GM12878 (cell line): ENCODE results near the gene CUEDC1. TPM values are rescaled to one million over a fixed set of nuclear protein-coding genes. Genes with fewer than 3 reads are reported as not detected.
A peak's percentile ranks its signal among the peaks of the same experiment; 100 is the strongest.

Experiments
- ATAC-seq: fragments of 200-7000 bp; cut with Tn5 transposase; 3 replicates; pipeline ENCODE4 v1.9.1; 2020; ENCODE audit warnings: mild to moderate bottlenecking, moderate library complexity
- BruUV-seq: library from RNA; stranded (reverse); fragments of 400-500 nt; replicated peaks from 2 replicates; lab custom pipeline; 2021; lab: Mats Ljungman, UMichigan
- CTCF ChIA-PET: fragments of 300-600 bp; sonication (Branson Sonifier 250); formaldehyde crosslinking; extraction: SDS; loops from one replicate; lab custom pipeline; 2021; ENCODE audit warnings: inconsistent platforms; lab: Yijun Ruan, JAX
- POLR2A ChIA-PET: fragments of 350-600 bp; formaldehyde crosslinking; extraction: SDS; loops from one replicate; lab custom pipeline; 2021; ENCODE audit warnings: inconsistent platforms; lab: Charles Lee
- RAD21 ChIA-PET: fragments of 300-600 bp; sonication (Branson Sonifier 250); formaldehyde crosslinking; loops from one replicate; lab custom pipeline; 2023; ENCODE audit warnings: antibody characterized with exemption; ENCODE audit not compliant: unreplicated experiment; lab: Charles Lee
- SMC1A ChIA-PET: fragments of 300-600 bp; sonication (Branson Sonifier 250); formaldehyde crosslinking; loops from one replicate; lab custom pipeline; 2023; ENCODE audit not compliant: unreplicated experiment, uncharacterized antibody; lab: Charles Lee
- DNase-seq: peaks from one replicate; pipeline ENCODE4 v3.0.0-alpha.2; 2011; ENCODE audit warnings: low read depth, low spot score
- FAIRE-seq: peaks from 3 replicates; lab custom pipeline; 2011; peaks lifted over from hg19 to GRCh38; lab: Jason Lieb, UNC
- H2AFZ ChIP-seq: 2 replicates; pipeline ENCODE4 v1.6.0; 2011; ENCODE audit warnings: low read depth, low read length, control low read depth; ENCODE audit not compliant: control insufficient read depth
- H3K27ac ChIP-seq: 2 replicates; pipeline ENCODE4 v1.5.1; 2011; ENCODE audit warnings: control low read depth; ENCODE audit not compliant: control insufficient read depth, insufficient read depth
- H3K27me3 ChIP-seq, 2 experiments: replicated peaks in 1 of 2; 2 replicates each; pipeline versions ENCODE4 v1.6.0 to v1.6.1; 2011; ENCODE audit warnings: low read length in 1 of 2; ENCODE audit not compliant: control insufficient read depth in 2 of 2, insufficient read depth in 2 of 2
- H3K36me3 ChIP-seq, 2 experiments: 2 replicates each; pipeline ENCODE4 v1.5.1; 2011; ENCODE audit warnings: low read length in 1 of 2; ENCODE audit not compliant: control insufficient read depth in 2 of 2, insufficient read depth in 2 of 2
- H3K4me1 ChIP-seq: 2 replicates; pipeline ENCODE4 v1.6.1; 2011; ENCODE audit warnings: mild to moderate bottlenecking, low read length, moderate library complexity, mixed read lengths; ENCODE audit not compliant: control insufficient read depth, insufficient read depth
- H3K4me2 ChIP-seq: 2 replicates; pipeline ENCODE4 v1.6.0; 2011; ENCODE audit warnings: control low read depth; ENCODE audit not compliant: control insufficient read depth, insufficient read depth
- H3K4me3 ChIP-seq: fragments of 200-600 bp; sonication (generic); 2 replicates; pipeline ENCODE4 v1.5.1; 2016
- H3K79me2 ChIP-seq: 2 replicates; pipeline ENCODE4 v1.6.0; 2011; ENCODE audit warnings: low read length; ENCODE audit not compliant: control insufficient read depth, insufficient read depth
- H3K9ac ChIP-seq: 2 replicates; pipeline ENCODE4 v1.8.0; 2011; ENCODE audit warnings: low read length, control low read depth, mixed read lengths; ENCODE audit not compliant: control insufficient read depth, insufficient read depth
- H3K9me3 ChIP-seq: replicated peaks from 3 replicates; pipeline ENCODE4 v1.5.1; 2011; ENCODE audit warnings: mild to moderate bottlenecking, low read length; ENCODE audit not compliant: control insufficient read depth, insufficient read depth
- H4K20me1 ChIP-seq: 2 replicates; pipeline ENCODE4 v1.6.0; 2011; ENCODE audit not compliant: control insufficient read depth, insufficient read depth
- CBX3 ChIP-seq: fragments of 200-600 bp; sonication (generic); IDR thresholded peaks from 2 replicates; pipeline ENCODE4 v1.6.1; 2016; ENCODE audit warnings: low read depth, borderline replicate concordance
- EP300 ChIP-seq, 2 experiments: fragments of 150-350 bp in 1 of 2; IDR thresholded peaks; 2 replicates each; pipeline ENCODE4 v1.6.1; 2011 to 2012; ENCODE audit warnings: low read depth in 2 of 2, low read length in 2 of 2, borderline replicate concordance in 1 of 2, improper control_type of control experiment in 1 of 2, inconsistent platforms in 1 of 2; ENCODE audit not compliant: control insufficient read depth in 1 of 2
- ETV6 ChIP-seq, 2 experiments: fragments of 450-650 bp in 1 of 2; IDR thresholded peaks in 1 of 2; conservative IDR thresholded peaks in 1 of 2; 2 replicates each; pipeline ENCODE4 v1.6.1; 2014; ENCODE audit warnings: antibody characterized with exemption in 1 of 2, borderline replicate concordance in 1 of 2, low read depth in 1 of 2, mild to moderate bottlenecking in 1 of 2, moderate library complexity in 1 of 2
- KAT2A ChIP-seq: conservative IDR thresholded peaks from 2 replicates; pipeline ENCODE4 v1.6.1; 2011; ENCODE audit warnings: low read depth, low read length; ENCODE audit not compliant: control insufficient read depth
- POLR2AphosphoS2 ChIP-seq: IDR thresholded peaks from 2 replicates; pipeline ENCODE4 v1.6.1; 2011; ENCODE audit warnings: low read depth, mild to moderate bottlenecking, low read length, improper control_type of control experiment, moderate library complexity
- RBBP5 ChIP-seq: fragments of 200-600 bp; sonication (generic); conservative IDR thresholded peaks from 2 replicates; pipeline ENCODE4 v1.6.1; 2016
- TCF12 ChIP-seq: IDR thresholded peaks from 2 replicates; pipeline ENCODE4 v1.6.1; 2011; ENCODE audit warnings: low read depth, mild to moderate bottlenecking, low read length
- WRNIP1 ChIP-seq: IDR thresholded peaks from 2 replicates; pipeline ENCODE4 v1.6.1; 2011; ENCODE audit warnings: low read depth, low read length, improper control_type of control experiment, borderline replicate concordance
- WGBS: methylation state at CpG from one replicate; pipeline ENCODE4 v1.1.6; 2016; ENCODE audit warnings: low lambda C conversion rate; ENCODE audit not compliant: insufficient replicate concordance, insufficient coverage; ENCODE audit errors: missing lambda C conversion rate; 5-methylcytosine and 5-hydroxymethylcytosine counted together
- in situ Hi-C: fragments of 300-500 bp; cut with MboI; formaldehyde crosslinking; loops from 9 replicates; pipeline ENCODE4 v1.14.3; 2018; ENCODE audit warnings: mixed read lengths
- intact Hi-C: fragments of 100-400 bp; cut with micrococcal nuclease; formaldehyde crosslinking; loops from one replicate; pipeline ENCODE4 v1.14.2; 2022; ENCODE audit not compliant: unreplicated experiment
- polyA plus RNA-seq, 11 experiments: library from polyadenylated mRNA; depleted of rRNA in 4 of 11; unstranded in 6 of 11; stranded (reverse) in 5 of 11; fragments of >200 nt; fragmentation: Nextera tagmentation in 4 of 11; fragmentation: Illumina TruSeq in 1 of 11; extraction: Ambion mirVana in 4 of 11; extraction: Trizol in 1 of 11; gene quantifications; 1 replicate in 1 of 11; 2 replicates in 10 of 11; pipeline versions ENCODE4 v1.2.1 to v1.2.3, GENCODE V29; 2011 to 2016; ENCODE audit warnings: inconsistent platforms in 2 of 11, missing spikeins in 2 of 11, low read depth in 1 of 11
- total RNA-seq, 4 experiments: library from RNA; depleted of rRNA in 3 of 4; stranded (reverse); fragments of >200 nt in 3 of 4; fragmentation: Illumina TruSeq in 1 of 4; extraction: Trizol in 1 of 4; gene quantifications; 2 replicates each; pipeline versions ENCODE4 v1.2.1 to v1.2.3, GENCODE V29; 2013 to 2021
- TF ChIP-seq, protein P1 (sequence below): fragments of 450-650 bp; IDR thresholded peaks from 2 replicates; pipeline ENCODE4 v1.6.1; 2017; ENCODE audit warnings: mild to moderate bottlenecking, moderate library complexity

CUEDC1 gene
- total and polyA plus RNA-seq, 10 of the 15 experiments (the other 5 are each of a cell fraction or from before 2014, with no cell fraction given), result 0.24 to 7.4 (median 1.8) TPM

DNA sequence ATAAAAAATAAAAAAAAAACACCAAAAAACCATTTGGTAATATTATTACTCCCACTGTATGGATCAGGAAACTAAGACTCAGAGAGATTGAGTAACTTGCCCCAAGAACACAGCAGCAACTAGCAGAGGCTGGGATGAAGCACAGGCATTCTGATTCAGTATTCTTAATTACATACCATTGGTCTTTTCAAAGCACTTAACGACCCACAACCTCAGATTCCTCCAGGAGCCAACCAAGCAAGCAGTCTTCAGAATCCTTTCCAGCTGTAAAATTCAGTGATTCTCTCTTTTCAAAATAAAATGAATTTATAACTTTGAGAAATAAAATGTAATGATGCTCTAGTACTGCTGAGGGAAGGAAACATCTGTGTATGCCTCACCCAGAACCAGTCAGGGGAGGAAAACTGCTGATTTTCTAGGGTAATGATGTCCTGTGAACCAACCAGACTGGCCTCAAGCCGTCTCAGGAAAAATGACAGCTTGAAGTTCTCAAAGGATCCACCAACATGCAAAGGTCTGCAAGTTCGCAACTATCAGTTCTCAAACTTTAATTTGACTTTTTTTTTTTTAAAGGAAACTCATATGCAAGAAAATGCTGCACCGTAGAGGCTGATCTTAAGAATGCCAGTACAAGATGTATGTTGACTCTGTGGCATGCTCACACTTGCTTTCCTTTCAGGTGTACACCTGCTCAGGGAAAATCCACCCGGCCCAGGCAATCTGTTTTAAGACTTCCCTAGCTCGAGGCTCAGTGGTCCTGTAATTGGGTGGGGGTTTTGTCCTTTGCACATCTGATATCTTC lies 9.0 kb downstream of the CUEDC1 start:
- Histone ChIP-seq H3K27ac (no peak overlapping the region), H3K4me2 (peak overlapping the region; percentile 57), H3K36me3 (no peaks in the 10 kb centered on the region), H3K4me3 (no peak overlapping the region), H3K79me2 (no peaks in the 10 kb centered on the region), H3K4me1 (peaks cover 60% of the 10 kb centered on the region), H4K20me1 (no peaks in the 10 kb centered on the region; the same call in 1 of the 2 replicates), H3K9me3 (no peaks in the 10 kb centered on the region), H2AFZ (no peak overlapping the region), H3K27me3 (no peaks in the 10 kb centered on the region)
- intact Hi-C loops, result loop anchor here (2.0 to 5.0 kb wide), 2 partner anchors 41 to 43 kb away; partner anchors contain the start of gene VEZF1
- DNase-seq (no peak), FAIRE-seq (no peak)
- no TSS peak for BruUV-seq
- 14% methylated on average over 6 of the region's 6 CpGs for WGBS
- TF ChIP-seq TCF12 (no peak), POLR2AphosphoS2 (no peak), ETV6 (conservative IDR thresholded peaks at IDR 0.05 in 1 of 2, IDR thresholded peaks at IDR 0.05 in 1 of 2; ENCODE audit: borderline replicate concordance in 1 of 2, low read depth in 1 of 2) (no peak), CBX3 (no peak), KAT2A (no peak), EP300 (IDR thresholded peaks at IDR 0.05; ENCODE audit: borderline replicate concordance in 1 of 2, control insufficient read depth in 1 of 2, low read depth in 2 of 2, low read length in 2 of 2) (no peak), WRNIP1 (no peak), RBBP5 (no peak)
- TF ChIP-seq, protein P1, sequence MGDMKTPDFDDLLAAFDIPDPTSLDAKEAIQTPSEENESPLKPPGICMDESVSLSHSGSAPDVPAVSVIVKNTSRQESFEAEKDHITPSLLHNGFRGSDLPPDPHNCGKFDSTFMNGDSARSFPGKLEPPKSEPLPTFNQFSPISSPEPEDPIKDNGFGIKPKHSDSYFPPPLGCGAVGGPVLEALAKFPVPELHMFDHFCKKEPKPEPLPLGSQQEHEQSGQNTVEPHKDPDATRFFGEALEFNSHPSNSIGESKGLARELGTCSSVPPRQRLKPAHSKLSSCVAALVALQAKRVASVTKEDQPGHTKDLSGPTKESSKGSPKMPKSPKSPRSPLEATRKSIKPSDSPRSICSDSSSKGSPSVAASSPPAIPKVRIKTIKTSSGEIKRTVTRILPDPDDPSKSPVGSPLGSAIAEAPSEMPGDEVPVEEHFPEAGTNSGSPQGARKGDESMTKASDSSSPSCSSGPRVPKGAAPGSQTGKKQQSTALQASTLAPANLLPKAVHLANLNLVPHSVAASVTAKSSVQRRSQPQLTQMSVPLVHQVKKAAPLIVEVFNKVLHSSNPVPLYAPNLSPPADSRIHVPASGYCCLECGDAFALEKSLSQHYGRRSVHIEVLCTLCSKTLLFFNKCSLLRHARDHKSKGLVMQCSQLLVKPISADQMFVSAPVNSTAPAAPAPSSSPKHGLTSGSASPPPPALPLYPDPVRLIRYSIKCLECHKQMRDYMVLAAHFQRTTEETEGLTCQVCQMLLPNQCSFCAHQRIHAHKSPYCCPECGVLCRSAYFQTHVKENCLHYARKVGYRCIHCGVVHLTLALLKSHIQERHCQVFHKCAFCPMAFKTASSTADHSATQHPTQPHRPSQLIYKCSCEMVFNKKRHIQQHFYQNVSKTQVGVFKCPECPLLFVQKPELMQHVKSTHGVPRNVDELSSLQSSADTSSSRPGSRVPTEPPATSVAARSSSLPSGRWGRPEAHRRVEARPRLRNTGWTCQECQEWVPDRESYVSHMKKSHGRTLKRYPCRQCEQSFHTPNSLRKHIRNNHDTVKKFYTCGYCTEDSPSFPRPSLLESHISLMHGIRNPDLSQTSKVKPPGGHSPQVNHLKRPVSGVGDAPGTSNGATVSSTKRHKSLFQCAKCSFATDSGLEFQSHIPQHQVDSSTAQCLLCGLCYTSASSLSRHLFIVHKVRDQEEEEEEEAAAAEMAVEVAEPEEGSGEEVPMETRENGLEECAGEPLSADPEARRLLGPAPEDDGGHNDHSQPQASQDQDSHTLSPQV, result no peak
- TF ChIP-seq, all 136 proteins: peak for 0
- ChIA-PET CTCF (interaction anchor here (0.8 to 8.1 kb wide), 17 partner anchors 7 to 98 kb away, joined by 3 to 77 read pairs (median 4); no protein-coding TSS in a partner anchor), RAD21 (interaction anchor here (0.9 to 9.4 kb wide), 13 partner anchors 8 to 399 kb away, joined by 3 to 100 read pairs (median 6); partner anchors contain the start of gene CUEDC1), POLR2A (interaction anchor here (1.4 to 4.3 kb wide), 3 partner anchors 35 to 43 kb away, joined by 4 to 27 read pairs (median 7); no protein-coding TSS in a partner anchor), SMC1A (interaction anchor here (0.8 to 10.2 kb wide), 17 partner anchors 8 to 95 kb away, joined by 3 to 138 read pairs (median 5); partner anchors contain the start of genes CUEDC1, SRSF1 and VEZF1)
- ATAC-seq, result peak; percentile 20
- in situ Hi-C loops, result no loop called here
- no peak overlapping the region for H3K9ac ChIP-seq
